ENCODE results near the gene WDR17.

WDR17 gene

DNA sequence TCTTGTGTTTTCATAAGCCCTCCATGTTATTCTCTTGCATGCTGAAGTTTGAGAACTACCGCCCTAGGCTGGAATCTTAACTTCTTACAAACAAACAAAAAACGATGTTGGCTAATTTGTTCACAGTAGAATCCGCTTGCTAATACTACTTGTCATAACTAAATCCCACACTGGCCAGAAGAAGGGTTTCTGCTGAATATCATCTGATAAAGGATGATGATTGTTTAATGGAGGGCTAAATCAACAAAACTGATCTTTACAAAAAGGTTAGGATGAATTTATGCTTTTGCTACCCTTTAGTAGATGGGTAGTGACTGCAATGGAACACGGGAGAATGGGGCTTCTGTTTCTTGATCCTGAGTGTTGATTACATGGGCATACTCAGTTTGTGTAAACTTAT lies 87.5 kb downstream of the WDR17 start:
- H3K4me3 ChIP-seq (ENCODE audit: low read length) = no peak overlapping the region
- no peak overlapping the region for H3K27ac ChIP-seq (ENCODE audit: low read length)
- no peak overlapping the region for H3K9ac ChIP-seq (ENCODE audit: low read length)
- no peaks in the 10 kb centered on the region for H3K4me1 ChIP-seq (ENCODE audit: control insufficient read depth, low read depth, low read length)
- no peaks in the 10 kb centered on the region for H3K9me3 ChIP-seq (ENCODE audit: control insufficient read depth, low read depth, low read length)
- H3K36me3 ChIP-seq (ENCODE audit: control insufficient read depth, low read depth, low read length) = no peaks in the 10 kb centered on the region
- H3K27me3 ChIP-seq (ENCODE audit: control insufficient read depth, insufficient read depth, low read length) = no peaks in the 10 kb centered on the region

- Histone ChIP-seq H3K9me3 (ENCODE audit: control insufficient read depth, low read depth, low read length) (no peaks in the 10 kb centered on the region), H3K36me3 (ENCODE audit: control insufficient read depth, low read depth, low read length) (no peaks in the 10 kb centered on the region), H3K4me3 (ENCODE audit: low read length) (no peak overlapping the region), H3K4me1 (ENCODE audit: control insufficient read depth, low read depth, low read length) (no peaks in the 10 kb centered on the region), H3K27me3 (ENCODE audit: control insufficient read depth, insufficient read depth, low read length) (no peaks in the 10 kb centered on the region), H3K9ac (ENCODE audit: low read length) (no peak overlapping the region), H3K27ac (ENCODE audit: low read length) (no peak overlapping the region)
These were observed 91.0 kb downstream of the WDR17 start for GRCh38 chr4:176156656-176157055.

DNA sequence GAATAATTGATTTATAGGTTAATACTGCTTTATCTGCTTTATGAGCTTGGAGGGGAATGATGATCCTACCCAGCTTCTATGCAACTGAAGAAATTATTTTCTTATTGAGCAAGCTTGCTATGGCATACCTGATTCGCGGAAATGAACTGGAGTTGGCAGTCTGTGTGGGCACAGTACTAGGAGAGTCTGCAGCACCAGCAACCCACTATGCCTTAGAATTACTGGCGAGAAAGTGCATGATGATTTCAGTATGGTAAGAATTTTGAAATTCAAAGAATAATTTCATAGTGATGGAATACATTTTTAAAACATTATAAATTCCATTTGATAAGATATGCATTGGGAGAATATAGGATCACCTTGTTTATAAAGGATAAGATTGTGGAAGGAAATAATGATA lies 97.4 kb downstream of the WDR17 start:
- Histone ChIP-seq H3K27me3 (ENCODE audit: control insufficient read depth, insufficient read depth, low read length) (no peaks in the 10 kb centered on the region), H3K27ac (ENCODE audit: low read length) (no peak overlapping the region), H3K36me3 (ENCODE audit: control insufficient read depth, low read depth, low read length) (no peaks in the 10 kb centered on the region), H3K9me3 (ENCODE audit: control insufficient read depth, low read depth, low read length) (no peaks in the 10 kb centered on the region), H3K4me1 (ENCODE audit: control insufficient read depth, low read depth, low read length) (no peaks in the 10 kb centered on the region), H3K4me3 (ENCODE audit: low read length) (no peak overlapping the region), H3K9ac (ENCODE audit: low read length) (no peak overlapping the region)

DNA sequence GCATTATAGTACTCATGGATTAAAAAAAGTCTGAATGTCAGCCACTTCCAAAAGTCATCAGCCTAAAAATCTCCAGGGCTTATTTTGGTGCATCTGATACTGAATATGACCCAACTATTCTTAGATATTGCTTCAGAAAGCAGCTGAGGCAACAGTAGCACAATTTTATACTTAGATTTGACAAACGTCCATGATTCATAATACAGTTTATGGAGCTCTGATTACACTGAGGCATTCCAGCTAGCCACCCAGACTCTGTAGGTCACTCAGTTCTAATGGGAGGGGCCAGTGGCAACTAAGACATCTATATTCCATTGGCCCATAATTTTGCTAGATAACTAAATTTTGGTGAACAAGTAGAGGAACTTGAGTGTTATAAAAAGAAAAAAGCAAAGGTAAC lies 119.4 kb downstream of the WDR17 start:
- Histone ChIP-seq H3K4me1 (ENCODE audit: control insufficient read depth, low read depth, low read length) (peaks cover 21% of the 10 kb centered on the region), H3K4me3 (ENCODE audit: low read length) (no peak overlapping the region)

GRCh38 chr4:176186067-176186466 lies 120.4 kb downstream of the WDR17 start:
- H3K9ac ChIP-seq (ENCODE audit: low read length) = no peak overlapping the region
- no peaks in the 10 kb centered on the region for H3K27me3 ChIP-seq (ENCODE audit: control insufficient read depth, insufficient read depth, low read length)
- peaks cover 21% of the 10 kb centered on the region for H3K4me1 ChIP-seq (ENCODE audit: control insufficient read depth, low read depth, low read length)
- no peaks in the 10 kb centered on the region for H3K9me3 ChIP-seq (ENCODE audit: control insufficient read depth, low read depth, low read length)
- H3K4me3 ChIP-seq (ENCODE audit: low read length) = peak overlapping the region; percentile 38
- no peaks in the 10 kb centered on the region for H3K36me3 ChIP-seq (ENCODE audit: control insufficient read depth, low read depth, low read length)
- peak overlapping the region; percentile 30 for H3K27ac ChIP-seq (ENCODE audit: low read length)

More for the DNA sequence above, 119.4 kb downstream of the WDR17 start:
- Histone ChIP-seq H3K9ac (ENCODE audit: low read length) (no peak overlapping the region), H3K27me3 (ENCODE audit: control insufficient read depth, insufficient read depth, low read length) (no peaks in the 10 kb centered on the region), H3K27ac (ENCODE audit: low read length) (no peak overlapping the region), H3K36me3 (ENCODE audit: control insufficient read depth, low read depth, low read length) (no peaks in the 10 kb centered on the region), H3K9me3 (ENCODE audit: control insufficient read depth, low read depth, low read length) (no peaks in the 10 kb centered on the region)

- H3K27me3 ChIP-seq (ENCODE audit: control insufficient read depth, insufficient read depth, low read length) = no peaks in the 10 kb centered on the region
- H3K36me3 ChIP-seq (ENCODE audit: control insufficient read depth, low read depth, low read length) = no peaks in the 10 kb centered on the region
- no peaks in the 10 kb centered on the region for H3K9me3 ChIP-seq (ENCODE audit: control insufficient read depth, low read depth, low read length)
- peaks cover 25% of the 10 kb centered on the region for H3K4me1 ChIP-seq (ENCODE audit: control insufficient read depth, low read depth, low read length)
- H3K4me3 ChIP-seq (ENCODE audit: low read length) = peak overlapping the region; percentile 38
- H3K27ac ChIP-seq (ENCODE audit: low read length) = peak overlapping the region; percentile 30
- H3K9ac ChIP-seq (ENCODE audit: low read length) = no peak overlapping the region
These were observed 121.2 kb downstream of the WDR17 start for GRCh38 chr4:176186671-176187395.

- no peaks in the 10 kb centered on the region for H3K9me3 ChIP-seq (ENCODE audit: control insufficient read depth, low read depth, low read length)
- no peak overlapping the region for H3K9ac ChIP-seq (ENCODE audit: low read length)
- no peaks in the 10 kb centered on the region for H3K27me3 ChIP-seq (ENCODE audit: control insufficient read depth, insufficient read depth, low read length)
- H3K27ac ChIP-seq (ENCODE audit: low read length) = no peak overlapping the region
- H3K36me3 ChIP-seq (ENCODE audit: control insufficient read depth, low read depth, low read length) = no peaks in the 10 kb centered on the region
- H3K4me1 ChIP-seq (ENCODE audit: control insufficient read depth, low read depth, low read length) = peaks cover 26% of the 10 kb centered on the region
- no peak overlapping the region for H3K4me3 ChIP-seq (ENCODE audit: low read length)
These were observed 122.0 kb downstream of the WDR17 start for GRCh38 chr4:176187624-176188023.

GRCh38 chr4:176188654-176189053 lies 123.0 kb downstream of the WDR17 start:
- no peak overlapping the region for H3K27ac ChIP-seq (ENCODE audit: low read length)
- H3K4me3 ChIP-seq (ENCODE audit: low read length) = no peak overlapping the region
- H3K27me3 ChIP-seq (ENCODE audit: control insufficient read depth, insufficient read depth, low read length) = no peaks in the 10 kb centered on the region
- H3K9ac ChIP-seq (ENCODE audit: low read length) = no peak overlapping the region
- no peaks in the 10 kb centered on the region for H3K36me3 ChIP-seq (ENCODE audit: control insufficient read depth, low read depth, low read length)
- peaks cover 32% of the 10 kb centered on the region for H3K4me1 ChIP-seq (ENCODE audit: control insufficient read depth, low read depth, low read length)
- no peaks in the 10 kb centered on the region for H3K9me3 ChIP-seq (ENCODE audit: control insufficient read depth, low read depth, low read length)

DNA sequence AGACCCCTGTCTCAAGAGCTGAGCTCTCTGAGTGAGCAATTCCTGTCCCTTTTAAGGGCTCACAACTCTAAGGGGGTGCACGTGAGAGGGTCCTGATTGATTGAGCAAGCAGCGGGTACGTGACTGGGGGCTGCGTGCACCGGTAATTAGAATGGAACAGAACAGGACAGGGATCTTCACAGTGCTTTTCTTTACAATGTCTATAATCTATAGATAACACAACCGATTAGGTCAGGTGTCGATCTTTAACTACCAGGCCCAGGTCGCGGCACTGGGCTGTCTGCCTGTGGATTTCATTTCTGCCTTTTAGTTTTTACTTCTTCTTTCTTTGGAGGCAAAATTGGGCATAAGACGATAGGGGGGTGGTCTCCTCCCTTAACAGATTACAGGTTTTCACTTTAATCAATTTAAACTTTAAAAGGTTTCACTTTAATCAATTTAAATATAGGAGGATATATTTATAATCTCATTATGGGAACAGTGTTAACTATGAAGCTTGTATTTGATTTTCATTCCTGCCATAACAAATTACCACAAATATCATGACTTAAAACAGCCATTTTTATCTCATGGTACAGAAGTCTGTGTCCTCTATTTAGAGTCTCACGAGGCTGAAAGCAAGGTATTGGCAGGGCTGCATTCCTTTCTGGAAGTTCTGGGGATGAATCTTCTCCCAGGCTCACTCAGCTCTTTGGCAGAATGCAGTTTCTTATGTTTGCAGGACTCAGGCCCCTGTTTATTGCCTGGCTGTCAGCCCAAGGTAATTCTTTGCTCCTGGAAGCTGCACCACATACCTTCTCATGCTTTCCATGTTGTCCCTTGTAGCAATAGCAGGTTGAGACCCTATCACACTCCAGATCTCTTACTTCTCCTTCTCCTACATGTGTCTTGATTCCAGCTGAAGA lies 124.5 kb downstream of the WDR17 start:
- H3K4me3 ChIP-seq (ENCODE audit: low read length) = no peak overlapping the region
- no peak overlapping the region for H3K9ac ChIP-seq (ENCODE audit: low read length)
- no peaks in the 10 kb centered on the region for H3K36me3 ChIP-seq (ENCODE audit: control insufficient read depth, low read depth, low read length)
- H3K27me3 ChIP-seq (ENCODE audit: control insufficient read depth, insufficient read depth, low read length) = no peaks in the 10 kb centered on the region
- no peaks in the 10 kb centered on the region for H3K9me3 ChIP-seq (ENCODE audit: control insufficient read depth, low read depth, low read length)
- H3K4me1 ChIP-seq (ENCODE audit: control insufficient read depth, low read depth, low read length) = peaks cover 38% of the 10 kb centered on the region
- H3K27ac ChIP-seq (ENCODE audit: low read length) = no peak overlapping the region

DNA sequence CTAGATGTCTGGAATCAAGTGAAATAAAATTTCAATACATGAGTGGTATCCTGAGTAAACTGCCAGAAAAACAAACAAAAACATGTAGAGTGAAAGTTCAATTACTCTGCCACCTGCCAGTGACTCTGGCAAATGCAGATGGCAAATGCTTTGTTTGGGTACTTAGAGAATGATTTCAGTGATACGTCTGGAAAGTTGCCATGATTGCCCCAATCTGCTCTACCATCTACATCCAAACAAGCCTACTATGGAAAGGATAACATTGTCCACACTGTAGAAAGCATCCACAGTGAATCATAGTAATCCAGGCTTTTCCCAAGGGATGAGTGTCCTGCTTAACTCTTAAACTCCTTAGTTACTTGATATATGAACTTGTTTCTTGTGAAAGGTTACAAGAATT lies 126.3 kb downstream of the WDR17 start:
- no peak overlapping the region for H3K9ac ChIP-seq (ENCODE audit: low read length)
- H3K27me3 ChIP-seq (ENCODE audit: control insufficient read depth, insufficient read depth, low read length) = no peaks in the 10 kb centered on the region
- H3K36me3 ChIP-seq (ENCODE audit: control insufficient read depth, low read depth, low read length) = no peaks in the 10 kb centered on the region
- H3K4me3 ChIP-seq (ENCODE audit: low read length) = no peak overlapping the region
- no peaks in the 10 kb centered on the region for H3K9me3 ChIP-seq (ENCODE audit: control insufficient read depth, low read depth, low read length)
- no peak overlapping the region for H3K27ac ChIP-seq (ENCODE audit: low read length)
- H3K4me1 ChIP-seq (ENCODE audit: control insufficient read depth, low read depth, low read length) = peaks cover 24% of the 10 kb centered on the region

DNA sequence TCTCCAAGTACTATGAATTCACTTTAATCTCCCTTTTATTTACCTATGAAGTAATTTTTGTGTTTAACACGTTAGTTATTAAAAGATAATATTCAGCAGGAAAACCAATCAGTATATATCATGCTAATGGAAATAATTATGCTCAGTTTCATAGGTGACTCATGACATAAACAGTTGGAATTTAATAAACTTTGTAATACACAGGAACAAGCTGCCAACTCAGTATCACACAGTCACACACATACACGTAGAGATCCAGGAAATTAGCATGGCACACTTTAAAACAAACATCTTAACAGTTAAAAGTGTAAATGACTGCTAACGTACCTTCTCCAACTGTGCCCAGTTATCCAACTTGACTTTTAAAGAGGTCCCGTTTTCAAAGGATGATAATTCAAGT lies 127.5 kb downstream of the WDR17 start:
- peaks cover 17% of the 10 kb centered on the region for H3K4me1 ChIP-seq (ENCODE audit: control insufficient read depth, low read depth, low read length)
- H3K36me3 ChIP-seq (ENCODE audit: control insufficient read depth, low read depth, low read length) = no peaks in the 10 kb centered on the region
- no peaks in the 10 kb centered on the region for H3K27me3 ChIP-seq (ENCODE audit: control insufficient read depth, insufficient read depth, low read length)
- H3K4me3 ChIP-seq (ENCODE audit: low read length) = no peak overlapping the region
- H3K9me3 ChIP-seq (ENCODE audit: control insufficient read depth, low read depth, low read length) = no peaks in the 10 kb centered on the region
- no peak overlapping the region for H3K9ac ChIP-seq (ENCODE audit: low read length)
- H3K27ac ChIP-seq (ENCODE audit: low read length) = no peak overlapping the region
